Endothelial cell (in vitro differentiated cells): ENCODE data around the gene SCNN1B. TPM values are rescaled to one million over a fixed set of nuclear protein-coding genes. Genes with fewer than 3 reads are reported as not detected.

Source experiments
- DNase-seq: peaks from one replicate; pipeline ENCODE4 v3.0.0; 2021; ENCODE audit warnings: low spot score
- H3K27ac Mint-ChIP-seq: one replicate; pipeline ENCODE4 v1.8.0; 2021; ENCODE audit warnings: mixed read lengths, inconsistent platforms; ENCODE audit not compliant: unreplicated experiment
- H3K27me3 Mint-ChIP-seq: one replicate; pipeline ENCODE4 v1.8.0; 2021; ENCODE audit warnings: mild to moderate bottlenecking, moderate library complexity, mixed read lengths, inconsistent platforms; ENCODE audit not compliant: unreplicated experiment
- H3K36me3 Mint-ChIP-seq: one replicate; pipeline ENCODE4 v1.8.0; 2021; ENCODE audit warnings: mild to moderate bottlenecking, low read depth, mixed read lengths, inconsistent platforms; ENCODE audit not compliant: unreplicated experiment
- H3K4me1 Mint-ChIP-seq: one replicate; pipeline ENCODE4 v1.8.0; 2021; ENCODE audit warnings: mild to moderate bottlenecking, mixed read lengths, inconsistent platforms; ENCODE audit not compliant: unreplicated experiment
- H3K4me3 Mint-ChIP-seq: one replicate; pipeline ENCODE4 v1.8.0; 2021; ENCODE audit warnings: mild to moderate bottlenecking, mixed read lengths, inconsistent platforms; ENCODE audit not compliant: unreplicated experiment
- H3K9me3 Mint-ChIP-seq: one replicate; pipeline ENCODE4 v1.8.0; 2021; ENCODE audit warnings: mixed read lengths, inconsistent platforms; ENCODE audit not compliant: unreplicated experiment
- total RNA-seq: library from RNA; stranded (reverse); fragmentation: NEBNext Ultra II Directional; extraction: Animal tissue kit (Norgen Biotek cat#: 25700); gene quantifications from one replicate; pipeline ENCODE4 v1.2.1, GENCODE V29; 2021; ENCODE audit not compliant: unreplicated experiment
- TF ChIP-seq, protein P1 (sequence below): fragments of 200-600 bp; sonication (generic); IDR thresholded peaks from one replicate; pipeline ENCODE4 v1.5.0; 2021; ENCODE audit warnings: antibody characterized with exemption; ENCODE audit not compliant: unreplicated experiment

Gene SCNN1B
- total RNA-seq, 1 donor from 2014 or later = not detected

DNA sequence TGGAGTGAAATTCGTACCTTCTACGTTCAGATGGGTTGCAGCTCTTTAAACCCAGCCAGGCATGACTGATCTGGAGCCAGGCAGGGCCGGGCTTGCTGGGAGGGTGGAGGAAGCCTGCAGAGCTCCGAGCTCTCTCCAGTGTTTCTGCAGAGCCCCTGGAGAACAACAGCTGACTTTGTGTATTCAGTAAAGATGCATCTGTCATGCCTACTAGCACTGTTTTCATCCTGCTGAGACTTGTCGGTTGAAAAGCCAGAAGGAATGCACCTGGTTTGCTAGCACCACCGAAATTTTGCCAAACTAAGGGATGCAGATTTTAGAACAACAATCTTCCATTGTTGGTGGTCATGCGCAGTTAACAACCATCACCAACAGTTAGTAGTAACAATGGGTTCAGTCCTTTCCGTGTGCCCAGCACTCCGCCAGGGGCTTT, 22.4 kb upstream of the SCNN1B start:
- H3K27ac Mint-ChIP-seq = no peak overlapping the region
- TF ChIP-seq, protein P1, sequence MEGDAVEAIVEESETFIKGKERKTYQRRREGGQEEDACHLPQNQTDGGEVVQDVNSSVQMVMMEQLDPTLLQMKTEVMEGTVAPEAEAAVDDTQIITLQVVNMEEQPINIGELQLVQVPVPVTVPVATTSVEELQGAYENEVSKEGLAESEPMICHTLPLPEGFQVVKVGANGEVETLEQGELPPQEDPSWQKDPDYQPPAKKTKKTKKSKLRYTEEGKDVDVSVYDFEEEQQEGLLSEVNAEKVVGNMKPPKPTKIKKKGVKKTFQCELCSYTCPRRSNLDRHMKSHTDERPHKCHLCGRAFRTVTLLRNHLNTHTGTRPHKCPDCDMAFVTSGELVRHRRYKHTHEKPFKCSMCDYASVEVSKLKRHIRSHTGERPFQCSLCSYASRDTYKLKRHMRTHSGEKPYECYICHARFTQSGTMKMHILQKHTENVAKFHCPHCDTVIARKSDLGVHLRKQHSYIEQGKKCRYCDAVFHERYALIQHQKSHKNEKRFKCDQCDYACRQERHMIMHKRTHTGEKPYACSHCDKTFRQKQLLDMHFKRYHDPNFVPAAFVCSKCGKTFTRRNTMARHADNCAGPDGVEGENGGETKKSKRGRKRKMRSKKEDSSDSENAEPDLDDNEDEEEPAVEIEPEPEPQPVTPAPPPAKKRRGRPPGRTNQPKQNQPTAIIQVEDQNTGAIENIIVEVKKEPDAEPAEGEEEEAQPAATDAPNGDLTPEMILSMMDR = no peak
- DNase-seq = no peak
- H3K27me3 Mint-ChIP-seq = no peaks in the 10 kb centered on the region
- peaks cover 2% of the 10 kb centered on the region for H3K4me1 Mint-ChIP-seq
- no peak overlapping the region for H3K4me3 Mint-ChIP-seq
- no peaks in the 10 kb centered on the region for H3K36me3 Mint-ChIP-seq
- H3K9me3 Mint-ChIP-seq = no peaks in the 10 kb centered on the region

DNA sequence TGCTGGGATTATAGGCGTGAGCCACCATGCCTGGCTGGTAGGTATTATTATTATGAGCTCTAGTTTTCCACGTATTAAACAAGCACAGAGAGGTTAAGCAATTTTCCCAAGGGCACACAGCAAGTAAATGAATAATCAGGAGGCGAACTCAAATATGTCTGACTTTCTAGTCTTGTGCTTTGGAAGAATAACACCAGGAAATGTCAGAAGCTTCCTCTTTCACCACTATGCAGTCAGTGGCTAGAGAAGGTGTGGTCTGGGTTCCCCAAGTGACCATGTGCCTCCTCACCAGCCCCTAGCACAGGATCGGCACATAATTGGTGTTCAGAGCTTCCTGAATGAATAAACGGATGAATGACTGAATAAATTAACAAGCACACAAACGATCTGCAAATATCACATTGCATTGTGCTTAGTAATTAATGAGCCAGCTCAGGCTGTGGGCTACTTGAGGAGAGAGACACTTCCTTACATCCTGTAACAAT, 21.6 kb upstream of the SCNN1B start:
- peaks cover under 1% of the 10 kb centered on the region for H3K27me3 Mint-ChIP-seq
- H3K27ac Mint-ChIP-seq = no peak overlapping the region
- H3K9me3 Mint-ChIP-seq = no peaks in the 10 kb centered on the region
- TF ChIP-seq, protein P1 = no peak
- H3K36me3 Mint-ChIP-seq = no peaks in the 10 kb centered on the region
- no peak for DNase-seq
- H3K4me3 Mint-ChIP-seq = no peak overlapping the region
- H3K4me1 Mint-ChIP-seq = peaks cover 2% of the 10 kb centered on the region

DNA sequence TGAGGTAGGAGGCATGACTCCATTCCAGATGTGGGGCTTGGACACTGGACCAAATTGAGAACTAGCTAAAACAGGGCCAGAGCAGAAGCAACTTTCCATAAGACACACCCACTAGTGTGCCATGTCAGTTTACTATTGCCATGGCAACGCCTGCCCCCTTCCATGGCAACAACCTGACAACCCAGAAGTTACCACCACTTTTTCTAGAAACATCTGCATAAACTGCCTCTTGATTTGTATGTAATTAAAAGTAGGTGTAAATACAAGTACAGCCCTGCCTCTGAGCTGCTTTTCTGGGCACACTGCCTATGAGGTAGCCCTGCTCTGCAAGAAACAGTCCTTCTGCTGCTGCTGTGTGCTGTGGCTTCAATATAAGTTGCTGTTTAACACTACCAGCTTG, 19.5 kb upstream of the SCNN1B start:
- no peaks in the 10 kb centered on the region for H3K36me3 Mint-ChIP-seq
- no peaks in the 10 kb centered on the region for H3K4me1 Mint-ChIP-seq
- H3K9me3 Mint-ChIP-seq = no peaks in the 10 kb centered on the region
- DNase-seq = no peak
- H3K27me3 Mint-ChIP-seq = peaks cover 2% of the 10 kb centered on the region
- no peak overlapping the region for H3K4me3 Mint-ChIP-seq
- TF ChIP-seq, protein P1 = no peak
- no peak overlapping the region for H3K27ac Mint-ChIP-seq

DNA sequence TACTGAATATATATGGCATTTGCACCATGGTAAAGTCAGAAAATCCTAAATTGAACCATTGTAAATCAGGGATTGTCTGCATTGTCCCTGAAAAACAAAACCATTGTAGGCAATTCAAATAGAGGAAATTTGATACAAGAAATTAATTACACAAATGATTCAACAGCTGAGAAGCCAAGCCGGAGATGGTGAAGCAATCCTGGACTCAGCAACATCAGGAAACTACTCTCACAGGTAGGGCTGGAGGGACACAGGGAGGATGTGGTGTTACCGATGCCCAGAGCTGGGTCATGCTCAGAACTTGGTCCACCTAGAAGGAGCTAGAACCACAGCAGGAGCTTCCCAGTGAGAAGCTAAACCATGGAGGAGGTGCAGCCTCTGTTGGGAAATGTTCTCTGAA, 18.5 kb upstream of the SCNN1B start:
- TF ChIP-seq, protein P1 = no peak
- Mint-ChIP-seq H3K4me1 (no peaks in the 10 kb centered on the region), H3K4me3 (no peak overlapping the region), H3K36me3 (no peaks in the 10 kb centered on the region), H3K27me3 (peaks cover 2% of the 10 kb centered on the region), H3K9me3 (no peaks in the 10 kb centered on the region), H3K27ac (no peak overlapping the region)
- DNase-seq = no peak

DNA sequence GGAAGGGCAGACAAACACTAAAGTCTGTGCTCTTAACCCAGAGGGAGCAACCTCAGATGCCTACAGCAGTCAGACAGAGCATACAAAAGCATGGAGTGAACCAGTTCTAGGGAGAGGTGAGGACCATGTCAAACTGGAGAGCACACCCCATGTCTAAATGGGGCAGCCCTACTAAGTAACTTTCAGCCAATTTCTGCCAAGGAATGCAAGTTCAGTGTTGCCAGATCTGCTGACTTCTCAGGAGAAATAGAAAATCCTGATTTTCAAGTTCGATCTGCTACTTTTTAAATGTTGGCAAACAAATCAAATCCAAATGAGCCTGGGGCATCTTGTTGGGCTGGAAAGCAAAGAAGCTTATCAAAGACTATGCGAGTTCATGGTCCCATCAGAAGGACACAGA, 17.5 kb upstream of the SCNN1B start:
- Mint-ChIP-seq H3K4me1 (no peaks in the 10 kb centered on the region), H3K27ac (no peak overlapping the region), H3K27me3 (peaks cover 2% of the 10 kb centered on the region), H3K36me3 (no peaks in the 10 kb centered on the region), H3K9me3 (no peaks in the 10 kb centered on the region), H3K4me3 (no peak overlapping the region)
- TF ChIP-seq, protein P1 = no peak
- no peak for DNase-seq
